HT1080 (cell line): ENCODE data around the gene PPP1R12A. TPM values are rescaled to one million over a fixed set of nuclear protein-coding genes. Genes with fewer than 3 reads are reported as not detected.
A peak's percentile ranks its signal among the peaks of the same experiment; 100 is the strongest.

Source experiments
- DNase-seq: peaks from one replicate; pipeline ENCODE4 v3.0.0-alpha.2; 2015; ENCODE audit warnings: low read depth
- small RNA-seq: library from RNA; depleted of rRNA; stranded (forward); fragments of <200 nt; gene quantifications from one replicate; pipeline ENCODE3, GENCODE V24; 2014
- total RNA-seq: library from RNA; depleted of rRNA; stranded (reverse); fragments of >200 nt; shearing (Covaris generic); gene quantifications from 2 replicates; pipeline ENCODE4 v1.2.3, GENCODE V29; 2014; rRNA removed

The PPP1R12A gene
- total RNA-seq, 1 experiment from 2014 or later: 36.3 TPM

GRCh38 chr12:79769860-79770485 lies 164.9 kb downstream of the PPP1R12A start:
- DNase-seq: no peak

GRCh38 chr12:79769189-79769859 lies 165.6 kb downstream of the PPP1R12A start:
- DNase-seq: no peak

- no peak for DNase-seq
These were observed 168.0 kb downstream of the PPP1R12A start for GRCh38 chr12:79766705-79767464.

- no peak for DNase-seq
These were observed 169.7 kb downstream of the PPP1R12A start for GRCh38 chr12:79765157-79765556.

GRCh38 chr12:79764641-79765040 lies 170.3 kb downstream of the PPP1R12A start:
- no peak for DNase-seq

GRCh38 chr12:79763766-79764452 lies 171.0 kb downstream of the PPP1R12A start:
- DNase-seq: no peak

GRCh38 chr12:79761341-79761740 lies 173.6 kb downstream of the PPP1R12A start:
- DNase-seq: no peak

GRCh38 chr12:79747274-79747673 lies 187.6 kb downstream of the PPP1R12A start:
- no peak for DNase-seq

- peak; percentile 42 for DNase-seq
These were observed 196.8 kb downstream of the PPP1R12A start for GRCh38 chr12:79737875-79738718.

- no peak for DNase-seq
These were observed 202.3 kb downstream of the PPP1R12A start for GRCh38 chr12:79732638-79733037.

- DNase-seq: peak; percentile 66
These were observed 208.9 kb downstream of the PPP1R12A start for GRCh38 chr12:79725987-79726386.

Small RNA genes lying within 50 kb of the gene (small RNA-seq; reads per million reads assigned to genes)
- gene RNA5SP363: not detected

Other genes with a start within 250 kb of the PPP1R12A start
- gene PAWR, start 244.1 kb downstream of the PPP1R12A start, total RNA-seq: 153 and 223 TPM in 2 replicates
- gene OTOGL, start 164.4 kb upstream of the PPP1R12A start, total RNA-seq: under 0.01 and 0.02 TPM in 2 replicates